CD4-positive, alpha-beta T cell treated with Interleukin-1 beta for 1 hour (primary cell): ENCODE data around the gene DCN.

Source experiments
- DNase-seq, 2 donors: peaks; one replicate each; pipeline ENCODE4 v3.0.0-alpha.2; 2020 to 2022

DCN gene

GRCh38 chr12:91129662-91130362 lies 52.8 kb downstream of the DCN start:
- no peak for DNase-seq

GRCh38 chr12:91127751-91128150 lies 54.9 kb downstream of the DCN start:
- no peak for DNase-seq

GRCh38 chr12:91127306-91127705 lies 55.3 kb downstream of the DCN start:
- no peak for DNase-seq

- DNase-seq: no peak
These were observed 56.1 kb downstream of the DCN start for GRCh38 chr12:91126516-91126915.

GRCh38 chr12:91123236-91123916 lies 59.2 kb downstream of the DCN start:
- DNase-seq: no peak

- DNase-seq: no peak
These were observed 61.8 kb downstream of the DCN start for GRCh38 chr12:91120781-91121180.

- no peak for DNase-seq
These were observed 63.5 kb downstream of the DCN start for GRCh38 chr12:91119089-91119488.

- no peak for DNase-seq
These were observed 69.0 kb downstream of the DCN start for GRCh38 chr12:91113621-91114020.

GRCh38 chr12:91111366-91112325 lies 71.0 kb downstream of the DCN start, which contains the start of gene LUM:
TSS of gene LUM (minus strand) at chr12:91111494. CDS start at chr12:91108979, 2,515 bp downstream.
- no peak for DNase-seq

- DNase-seq: no peak
These were observed 72.2 kb downstream of the DCN start for GRCh38 chr12:91110311-91110924.

- DNase-seq: no peak
These were observed 72.9 kb downstream of the DCN start for GRCh38 chr12:91109581-91110310.

GRCh38 chr12:91109148-91109564 lies 73.5 kb downstream of the DCN start:
- DNase-seq: peak in 1 of 2 donors; percentile 3

GRCh38 chr12:91108196-91108755 lies 74.3 kb downstream of the DCN start:
- DNase-seq: no peak

GRCh38 chr12:91106283-91106682 lies 76.3 kb downstream of the DCN start:
- DNase-seq: no peak

GRCh38 chr12:91105807-91106206 lies 76.8 kb downstream of the DCN start:
- no peak for DNase-seq

- no peak for DNase-seq
These were observed 77.7 kb downstream of the DCN start for GRCh38 chr12:91104812-91105466.

GRCh38 chr12:91103624-91104023 lies 79.0 kb downstream of the DCN start:
- no peak for DNase-seq

- DNase-seq: no peak
These were observed 79.5 kb downstream of the DCN start for GRCh38 chr12:91103101-91103500.

- no peak for DNase-seq
These were observed 81.7 kb downstream of the DCN start for GRCh38 chr12:91100906-91101305.

GRCh38 chr12:91099836-91100235 lies 82.8 kb downstream of the DCN start:
- no peak for DNase-seq

GRCh38 chr12:91099341-91099740 lies 83.3 kb downstream of the DCN start:
- no peak for DNase-seq
